Measurements from ENCODE around the gene KNDC1.
"Not testable (repeated sequence)": the region's sequence is repeated elsewhere in the genome, so short reads cannot be mapped to it uniquely, and the experiment has no call there.

KNDC1 gene

DNA sequence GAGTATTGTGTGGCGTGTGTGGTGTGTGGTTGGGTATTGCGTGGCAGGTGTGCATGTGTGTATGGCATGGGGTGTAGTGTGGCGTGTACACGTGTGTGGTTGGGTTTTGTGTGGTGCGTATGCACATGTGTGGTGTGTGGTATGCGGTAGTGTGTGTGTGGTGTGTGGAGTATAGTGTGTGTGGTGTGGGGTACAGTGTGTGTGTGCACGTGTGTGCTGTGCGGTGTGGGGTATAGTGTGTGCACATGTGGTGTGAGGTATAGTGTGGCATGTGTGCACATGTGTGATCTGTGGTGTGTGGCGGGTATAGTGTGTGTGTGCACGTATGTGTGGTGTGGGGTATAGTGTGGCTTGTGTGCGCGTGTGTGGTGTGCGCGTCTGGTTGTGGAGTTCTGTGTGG lies 49.1 kb downstream of the KNDC1 start:
- DNase-seq: no peak

DNA sequence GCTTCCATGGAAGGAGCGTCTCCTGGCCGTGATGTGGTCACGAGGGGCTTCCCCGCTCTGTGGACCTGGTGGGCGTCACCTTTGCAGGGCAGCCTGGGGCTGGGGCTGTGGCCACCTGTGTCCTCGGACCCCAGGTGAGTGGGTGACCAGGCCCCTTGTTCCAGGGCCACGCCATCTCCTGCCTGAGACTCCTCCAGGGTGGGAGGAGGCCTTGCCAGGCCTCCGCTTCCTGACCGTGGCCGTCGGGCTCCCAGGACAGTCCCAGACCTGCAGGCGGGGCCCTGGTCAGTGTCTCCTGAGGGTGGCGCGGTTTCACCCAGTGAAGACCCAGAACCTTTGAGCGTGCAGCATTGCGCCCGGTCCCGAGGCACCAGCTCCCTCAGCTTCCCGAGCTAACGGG lies 49.6 kb downstream of the KNDC1 start:
- no peak for DNase-seq

DNA sequence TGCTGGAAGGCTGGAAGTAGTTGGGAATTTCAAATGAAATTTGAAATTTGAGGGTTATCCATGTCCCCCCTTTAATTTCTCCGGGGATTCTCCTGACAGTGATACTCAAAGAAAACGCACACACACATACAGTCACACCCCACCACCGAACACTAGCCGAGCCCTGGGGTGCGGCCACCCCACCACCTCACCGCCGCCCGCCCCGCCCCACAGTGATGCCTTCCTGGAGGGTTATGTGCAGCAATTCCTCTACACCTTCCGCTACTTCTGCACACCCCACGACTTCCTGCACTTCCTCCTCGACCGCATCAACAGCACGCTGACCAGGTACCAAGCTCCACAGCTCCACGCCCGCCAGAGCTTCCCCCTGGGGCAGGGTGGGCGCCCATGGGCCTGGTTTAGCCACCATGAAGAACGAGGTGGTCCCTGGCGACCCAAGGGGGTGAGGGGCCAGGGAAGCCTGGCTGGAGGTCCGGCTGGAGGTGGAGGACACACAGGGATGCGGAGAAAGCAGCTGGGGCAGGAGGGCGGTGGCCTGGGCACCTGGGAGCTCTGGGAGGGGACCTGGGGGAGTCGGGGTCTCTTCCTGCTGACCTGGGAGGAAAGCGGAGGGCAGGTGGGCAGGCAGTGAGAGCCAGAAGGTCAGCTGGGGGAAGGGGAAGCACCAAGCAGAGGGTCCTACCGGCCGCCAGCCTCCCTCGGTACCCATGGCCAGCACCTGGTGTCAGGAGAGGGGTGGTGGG lies 50.5 kb downstream of the KNDC1 start:
- no peak for DNase-seq

DNA sequence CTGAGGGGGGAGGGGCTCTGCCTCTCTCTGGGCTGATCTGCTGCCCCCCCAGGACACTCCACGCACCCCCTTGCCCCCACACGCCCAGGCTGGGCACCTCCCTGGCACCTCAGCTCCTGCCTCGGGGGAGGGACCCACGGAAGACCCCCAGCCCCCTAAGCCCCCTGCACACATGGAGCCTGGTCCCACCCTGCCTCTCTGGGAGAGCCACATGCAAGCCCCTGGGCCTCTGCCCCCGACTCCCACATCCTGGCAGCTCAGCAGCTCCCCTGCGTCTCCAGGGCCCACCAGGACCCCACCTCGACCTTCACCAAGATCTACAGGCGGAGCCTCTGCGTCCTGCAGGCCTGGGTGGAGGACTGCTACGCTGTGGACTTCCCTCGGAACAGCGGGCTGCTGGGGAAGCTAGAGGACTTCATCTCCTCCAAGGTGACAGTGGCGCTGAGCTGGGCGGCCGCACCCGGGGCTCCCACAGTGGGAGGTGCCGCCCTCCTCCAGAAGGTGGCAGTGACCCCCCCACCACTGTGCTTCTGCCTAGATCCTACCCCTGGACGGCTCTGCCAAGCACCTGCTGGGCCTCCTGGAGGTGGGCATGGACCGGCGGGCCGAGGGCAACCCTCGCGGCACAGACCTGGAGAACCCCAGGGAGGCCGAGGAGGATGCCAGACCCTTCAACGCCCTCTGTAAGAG lies 51.3 kb downstream of the KNDC1 start:
- DNase-seq: no peak

DNA sequence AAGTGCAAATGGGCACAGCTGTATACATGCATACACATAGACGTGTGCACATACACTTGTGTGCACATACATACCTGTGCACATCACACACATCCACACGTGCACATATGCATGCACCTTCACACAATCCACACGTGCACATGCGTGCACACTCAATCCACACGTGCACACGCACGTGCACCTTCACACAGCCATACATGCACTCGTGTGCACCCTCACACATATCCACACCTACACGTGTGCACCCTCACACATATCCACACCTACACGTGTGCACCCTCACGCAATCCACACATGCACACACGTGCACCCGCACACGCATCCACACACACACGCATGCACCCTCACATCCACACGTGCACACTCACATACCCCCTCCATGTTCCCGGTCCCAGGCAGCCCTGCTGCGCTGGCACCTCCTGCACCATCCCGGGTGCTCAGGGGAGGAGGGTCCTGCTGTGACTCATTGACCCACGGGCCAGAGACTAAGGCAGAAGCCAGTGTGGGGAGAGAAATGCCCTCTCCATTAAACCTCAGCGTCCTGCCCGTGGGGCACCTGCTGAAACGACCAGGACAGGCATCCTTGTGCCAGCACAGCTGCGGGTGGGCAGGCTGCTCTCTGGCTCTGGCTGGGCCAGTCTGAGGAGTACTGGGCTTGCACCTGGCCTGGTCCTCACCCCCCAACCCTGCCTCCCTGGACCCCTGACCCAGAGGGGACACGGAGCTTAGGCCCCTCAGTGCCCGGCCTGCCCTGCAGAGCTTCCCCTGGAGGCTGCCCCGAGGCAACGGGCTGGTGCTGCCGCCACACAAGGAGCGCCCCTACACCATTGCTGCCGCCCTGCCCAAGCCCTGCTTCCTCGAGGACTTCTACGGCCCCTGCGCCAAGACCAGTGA lies 52.2 kb downstream of the KNDC1 start:
- no peak for DNase-seq

DNA sequence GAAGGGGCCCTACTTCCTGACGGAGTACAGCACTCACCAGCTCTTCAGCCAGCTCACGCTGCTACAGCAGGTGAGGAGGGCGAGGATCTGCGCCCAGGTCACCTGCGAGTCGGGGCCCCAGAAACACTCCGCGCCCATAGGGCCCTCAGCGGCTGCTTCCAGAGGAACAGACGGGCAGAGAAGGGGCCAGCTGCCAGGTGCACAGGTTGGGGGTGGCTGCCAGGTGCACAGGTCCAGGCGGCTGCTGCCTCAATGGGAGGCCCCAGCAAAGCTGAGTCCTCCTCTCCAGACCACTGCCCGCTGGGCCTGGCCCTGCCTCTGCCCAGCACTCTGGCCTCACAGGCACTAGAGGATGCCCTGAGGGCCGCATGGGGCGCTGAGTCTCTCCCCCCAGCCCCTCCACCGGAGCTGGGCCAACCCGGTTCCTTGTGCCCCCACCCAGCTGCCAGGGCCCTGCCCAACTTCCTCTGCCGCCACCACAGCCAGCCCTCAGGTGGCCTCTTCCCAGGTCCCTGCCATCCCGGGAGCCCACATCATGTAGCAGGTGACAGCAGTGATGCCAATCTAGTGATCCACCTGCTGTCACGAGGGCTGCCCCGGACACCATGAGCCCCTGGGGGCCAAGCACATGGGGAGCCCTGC lies 53.0 kb downstream of the KNDC1 start:
- DNase-seq: no peak

GRCh38 chr10:133213641-133214467 lies 53.8 kb downstream of the KNDC1 start:
- no peak for DNase-seq

DNA sequence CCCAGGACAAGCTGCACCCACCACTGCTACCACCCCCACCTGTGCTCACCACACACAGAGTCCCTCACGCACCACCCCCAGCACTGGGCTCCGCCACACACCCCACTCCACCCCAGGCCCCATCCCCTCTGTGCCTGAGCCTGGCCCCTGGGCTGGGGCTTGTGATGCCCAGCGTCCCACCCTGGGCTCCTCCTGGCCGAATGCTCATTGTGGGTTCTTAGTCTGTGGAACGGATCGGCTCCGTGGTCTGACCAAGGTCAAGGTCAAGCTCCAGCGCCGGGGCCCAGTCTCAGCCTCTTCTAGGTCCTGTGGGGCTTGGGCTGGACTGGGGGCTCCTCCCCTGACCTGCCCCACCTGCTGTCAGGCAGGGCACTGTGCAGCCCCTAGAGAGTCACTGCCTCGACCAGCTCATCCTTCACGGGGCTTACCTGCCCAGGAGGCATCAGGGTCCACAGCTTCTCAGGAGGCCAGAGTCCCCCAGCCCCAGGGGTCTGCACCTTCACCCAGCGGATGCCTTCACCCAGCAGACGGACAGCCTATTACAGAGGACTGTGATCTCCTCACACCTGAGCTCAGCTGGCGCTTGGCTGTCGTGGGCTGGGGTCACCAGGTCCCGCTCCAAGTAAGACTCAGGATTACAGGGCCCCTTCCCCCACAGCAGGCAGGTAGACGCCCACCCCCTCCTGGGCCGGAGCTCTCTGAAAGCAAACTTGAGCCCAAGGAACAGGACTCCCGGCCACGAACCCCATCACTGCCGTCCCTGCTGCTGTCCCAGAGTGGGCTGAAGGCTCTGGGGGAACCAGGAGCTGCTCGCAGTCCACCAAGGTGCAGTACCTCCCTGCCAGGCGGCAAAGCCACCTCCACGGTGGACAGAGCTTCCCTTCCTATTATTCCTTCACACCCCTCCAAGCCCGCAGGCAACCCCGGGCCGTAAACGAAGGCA lies 54.7 kb downstream of the KNDC1 start:
- DNase-seq: no peak

DNA sequence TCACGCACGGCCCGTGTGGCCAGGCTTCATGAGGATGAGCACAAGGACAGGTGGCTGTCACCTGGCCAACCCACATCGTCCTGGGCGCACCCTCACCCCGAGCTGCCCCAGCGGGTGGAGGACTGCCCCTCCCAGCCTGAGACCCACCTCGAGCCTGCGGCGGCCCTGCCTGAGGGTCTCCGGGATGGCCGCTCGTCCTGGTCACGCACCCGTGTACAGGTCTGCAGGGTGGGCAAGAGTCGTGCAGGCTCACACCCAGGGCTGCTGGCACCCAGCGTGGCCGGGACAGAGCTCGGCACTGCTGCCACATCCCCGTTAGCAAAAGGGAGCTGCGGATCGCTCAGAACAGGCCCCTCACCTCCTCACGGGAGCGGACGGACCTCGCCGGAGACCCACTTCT lies 55.6 kb downstream of the KNDC1 start:
- no peak for DNase-seq

DNA sequence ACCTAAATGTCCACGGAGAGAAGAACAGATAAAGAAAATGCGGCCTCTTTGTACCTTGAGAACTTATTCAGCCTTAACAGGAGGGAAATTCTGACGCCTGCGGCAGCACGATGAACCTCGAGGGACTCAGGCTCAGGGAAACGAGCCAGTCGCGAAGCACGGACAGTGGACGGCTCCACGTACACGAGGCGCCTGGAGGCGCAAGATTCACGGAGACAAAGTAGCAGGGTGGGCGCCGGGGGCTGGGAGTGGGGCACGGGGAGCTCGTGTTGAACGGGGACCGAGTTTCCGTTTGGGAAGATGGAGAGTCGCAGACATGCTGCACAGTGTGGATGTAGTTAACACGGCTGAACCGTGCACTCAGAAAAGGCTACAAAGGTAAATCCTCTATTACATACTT lies 56.8 kb downstream of the KNDC1 start:
- DNase-seq: no peak

- DNase-seq: no peak
These were observed 58.0 kb downstream of the KNDC1 start for GRCh38 chr10:133217800-133218589.

DNA sequence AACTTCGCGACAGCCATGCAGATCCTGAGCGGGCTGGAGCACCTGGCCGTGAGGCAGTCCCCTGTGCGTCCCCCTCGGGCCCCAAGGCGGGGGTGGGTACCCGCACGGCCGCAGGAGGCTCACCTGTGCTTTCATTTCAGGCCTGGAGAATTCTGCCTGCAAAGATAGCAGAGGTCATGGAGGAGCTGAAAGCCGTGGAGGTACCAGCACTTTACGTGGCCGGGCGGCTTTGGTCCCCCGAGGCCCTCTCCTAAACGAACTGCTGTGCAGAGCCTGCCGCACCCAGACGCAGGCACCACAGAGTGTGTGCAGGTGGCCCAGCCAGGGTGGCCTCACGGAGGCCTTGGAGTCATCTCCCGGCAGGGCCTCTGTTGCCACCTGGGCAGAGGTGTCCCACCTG lies 58.9 kb downstream of the KNDC1 start:
- DNase-seq: no peak

- no peak for DNase-seq
These were observed 59.8 kb downstream of the KNDC1 start for GRCh38 chr10:133219782-133220181.

DNA sequence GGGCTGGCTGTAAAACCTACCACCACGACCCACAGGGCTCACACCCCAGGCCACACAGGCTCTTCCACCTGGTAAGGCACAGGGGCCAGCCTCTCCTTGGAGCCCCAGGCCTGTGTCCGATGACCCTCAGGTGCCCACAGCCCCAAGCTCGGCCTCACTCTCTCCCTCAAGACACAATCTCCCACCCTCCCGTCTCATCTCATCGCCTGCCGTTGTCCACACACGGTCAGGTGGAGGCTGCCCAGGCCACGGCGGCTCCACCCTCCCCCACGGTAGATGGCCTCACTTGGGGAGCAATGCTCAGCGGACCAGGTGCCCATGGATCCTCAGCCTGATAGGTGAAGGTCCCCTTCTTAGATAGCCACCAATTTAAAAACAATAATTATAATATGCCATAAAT lies 61.3 kb downstream of the KNDC1 start:
- DNase-seq: no peak

- DNase-seq: not testable (repeated sequence)
These were observed 61.7 kb downstream of the KNDC1 start for GRCh38 chr10:133221756-133222155.

- no peak for DNase-seq
These were observed 64.1 kb downstream of the KNDC1 start for GRCh38 chr10:133224076-133224475.

DNA sequence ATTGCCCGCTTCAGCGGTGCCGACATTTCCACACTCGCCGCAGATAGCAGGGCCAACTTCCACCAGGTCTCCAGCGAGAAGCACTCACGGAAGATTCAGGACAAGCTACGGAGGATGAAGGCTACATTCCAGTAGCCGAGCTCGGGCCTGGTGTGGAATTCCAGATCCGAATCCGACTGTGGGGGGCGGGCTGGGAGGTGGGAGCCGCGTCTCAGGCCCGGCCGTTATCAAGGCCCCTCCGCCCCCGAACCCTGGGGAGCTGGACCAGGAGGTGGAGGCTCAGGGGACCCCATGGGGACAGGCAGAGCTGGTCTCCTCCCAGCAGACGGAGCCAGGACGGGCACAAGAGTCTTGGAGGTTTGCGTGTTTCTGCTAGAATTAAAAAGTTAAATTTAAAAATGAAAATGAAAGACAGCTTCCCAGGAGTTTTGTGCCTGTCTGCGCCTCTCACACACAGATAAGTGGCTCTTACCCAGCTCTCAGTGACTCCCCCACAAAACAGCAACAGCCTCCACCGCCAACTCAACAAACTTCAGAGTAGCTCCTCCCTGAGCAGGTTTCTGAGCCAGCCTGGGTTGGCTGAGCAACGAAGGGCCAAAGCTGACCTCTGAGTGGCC lies 64.8 kb downstream of the KNDC1 start:
- DNase-seq: no peak

DNA sequence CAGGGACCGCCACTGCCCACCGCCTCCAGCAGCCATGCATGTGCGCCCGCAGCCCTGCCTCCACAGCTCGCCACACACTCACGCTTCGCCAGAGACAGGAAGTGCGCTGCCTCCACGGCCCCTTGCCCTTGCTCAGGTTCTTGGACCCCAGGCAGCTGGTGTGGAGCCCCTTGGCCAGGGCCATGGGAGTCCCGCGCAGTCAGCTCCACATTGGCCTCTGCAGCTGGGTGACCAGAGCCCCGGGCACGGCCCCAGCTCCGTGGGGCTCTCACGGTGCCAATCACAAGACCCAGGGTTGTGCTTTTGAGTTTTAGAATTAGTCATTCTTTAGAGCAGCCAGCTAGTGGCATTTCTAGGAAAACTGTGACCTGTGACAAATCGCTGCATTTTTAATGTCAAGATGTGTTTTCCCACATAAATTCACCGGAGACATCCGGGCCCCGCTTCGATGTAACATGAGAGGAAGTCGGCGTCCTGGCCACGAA lies 65.7 kb downstream of the KNDC1 start:
- DNase-seq: no peak

DNA sequence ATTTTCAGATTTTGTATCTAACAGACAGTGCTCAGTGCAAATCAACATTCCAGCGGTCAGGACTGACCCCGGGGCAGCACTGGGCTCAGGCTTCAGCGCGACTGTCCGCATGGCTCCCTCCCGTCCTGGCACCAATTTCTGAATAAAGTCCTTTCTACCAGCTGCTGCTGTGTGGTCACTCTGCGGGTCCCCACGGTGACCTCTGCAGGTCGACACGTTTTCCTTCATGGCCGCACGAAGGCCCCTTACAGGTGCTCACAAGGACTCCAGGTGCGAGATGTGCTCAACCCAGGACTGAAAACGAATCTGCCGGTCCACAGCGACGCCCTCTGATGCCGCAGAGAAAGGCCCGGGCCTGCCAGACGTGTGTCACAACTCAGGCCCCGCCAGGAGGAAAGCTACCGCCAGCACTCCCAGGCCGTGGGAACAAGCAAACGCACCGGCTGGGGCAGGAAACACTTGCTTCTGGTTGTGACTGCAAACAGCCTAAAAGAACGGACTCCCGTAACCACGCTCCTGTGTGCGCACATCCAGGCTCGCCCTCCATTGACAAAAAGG lies 66.3 kb downstream of the KNDC1 start:
- DNase-seq: no peak

All from Kasumi-1 (cell line).